ENCODE results near the gene EML5.

GRCh38 chr14:88837495-88837894 is 44.7 kb upstream of the EML5 start:
- no peak for TF ChIP-seq CTCF (IDR thresholded peaks at IDR 0.05)
- TF ChIP-seq POLR2A (IDR thresholded peaks at IDR 0.05), result no peak
